Fibroblast of pulmonary artery (primary cell): Measurements from ENCODE around the gene PTGDR2.
A peak's percentile ranks its signal among the peaks of the same experiment; 100 is the strongest.

Source experiments
- DNase-seq: peaks from one replicate; pipeline ENCODE4 v3.0.0-alpha.2; 2010; ENCODE audit warnings: low read depth
- H3K4me3 ChIP-seq: replicated peaks from 2 replicates; pipeline ENCODE4 v1.5.1; 2011; ENCODE audit warnings: low read depth, mild to moderate bottlenecking, control low read depth, low read length, moderate library complexity
- CTCF ChIP-seq: IDR thresholded peaks from 2 replicates; pipeline ENCODE4 v1.5.1; 2011; ENCODE audit warnings: mild to moderate bottlenecking, control low read depth, low read length, inconsistent platforms; ENCODE audit errors: missing control alignments

Gene PTGDR2

GRCh38 chr11:60897496-60897895 lies 41.7 kb upstream of the PTGDR2 start:
- no peak for DNase-seq
- no peak for TF ChIP-seq CTCF
- H3K4me3 ChIP-seq = no peak overlapping the region

GRCh38 chr11:60895687-60896086 lies 39.9 kb upstream of the PTGDR2 start:
- TF ChIP-seq CTCF = no peak
- DNase-seq = no peak
- no peak overlapping the region for H3K4me3 ChIP-seq

- no peak for TF ChIP-seq CTCF
- DNase-seq = peak; percentile 51
- H3K4me3 ChIP-seq = no peak overlapping the region
These were observed 35.5 kb upstream of the PTGDR2 start for GRCh38 chr11:60891103-60891741.

GRCh38 chr11:60890696-60891095 lies 34.9 kb upstream of the PTGDR2 start:
- no peak overlapping the region for H3K4me3 ChIP-seq
- no peak for TF ChIP-seq CTCF
- DNase-seq = no peak

- no peak overlapping the region for H3K4me3 ChIP-seq
- no peak for TF ChIP-seq CTCF
- DNase-seq = no peak
These were observed 34.1 kb upstream of the PTGDR2 start for GRCh38 chr11:60889869-60890311.

GRCh38 chr11:60887556-60887955 lies 31.8 kb upstream of the PTGDR2 start:
- H3K4me3 ChIP-seq = no peak overlapping the region
- TF ChIP-seq CTCF = peak; percentile 86
- peak; percentile 73 for DNase-seq

- TF ChIP-seq CTCF = no peak
- H3K4me3 ChIP-seq = no peak overlapping the region
- no peak for DNase-seq
These were observed 25.0 kb upstream of the PTGDR2 start for GRCh38 chr11:60880643-60881282.
